ENCODE results near the gene ERCC5.

- TF ChIP-seq, protein P1, sequence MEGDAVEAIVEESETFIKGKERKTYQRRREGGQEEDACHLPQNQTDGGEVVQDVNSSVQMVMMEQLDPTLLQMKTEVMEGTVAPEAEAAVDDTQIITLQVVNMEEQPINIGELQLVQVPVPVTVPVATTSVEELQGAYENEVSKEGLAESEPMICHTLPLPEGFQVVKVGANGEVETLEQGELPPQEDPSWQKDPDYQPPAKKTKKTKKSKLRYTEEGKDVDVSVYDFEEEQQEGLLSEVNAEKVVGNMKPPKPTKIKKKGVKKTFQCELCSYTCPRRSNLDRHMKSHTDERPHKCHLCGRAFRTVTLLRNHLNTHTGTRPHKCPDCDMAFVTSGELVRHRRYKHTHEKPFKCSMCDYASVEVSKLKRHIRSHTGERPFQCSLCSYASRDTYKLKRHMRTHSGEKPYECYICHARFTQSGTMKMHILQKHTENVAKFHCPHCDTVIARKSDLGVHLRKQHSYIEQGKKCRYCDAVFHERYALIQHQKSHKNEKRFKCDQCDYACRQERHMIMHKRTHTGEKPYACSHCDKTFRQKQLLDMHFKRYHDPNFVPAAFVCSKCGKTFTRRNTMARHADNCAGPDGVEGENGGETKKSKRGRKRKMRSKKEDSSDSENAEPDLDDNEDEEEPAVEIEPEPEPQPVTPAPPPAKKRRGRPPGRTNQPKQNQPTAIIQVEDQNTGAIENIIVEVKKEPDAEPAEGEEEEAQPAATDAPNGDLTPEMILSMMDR (IDR thresholded peaks at IDR 0.05): no peak
- no peak for TF ChIP-seq ZFX (IDR thresholded peaks at IDR 0.05; ENCODE audit: borderline replicate concordance)
Observed at GRCh38 chr13:102881819-102882686, 36.2 kb downstream of the ERCC5 start.

Measured in 22Rv1 (cell line).